Activated naive CD4-positive, alpha-beta T cell (primary cell): ENCODE data around the gene THY1.
"Not testable (repeated sequence)": the region's sequence is repeated elsewhere in the genome, so short reads cannot be mapped to it uniquely, and the experiment has no call there.

Experiments used
- DNase-seq, 4 experiments: peaks; one replicate each; lab custom pipeline; 2025; lab: John Stamatoyannopoulos, UW

The THY1 gene

GRCh38 chr11:119417726-119418540, 5.0 kb downstream of the THY1 start:
- no peak for DNase-seq

GRCh38 chr11:119416606-119417580, 6.1 kb downstream of the THY1 start:
- DNase-seq, result no peak

- DNase-seq, result no peak
These were observed 7.0 kb downstream of the THY1 start for GRCh38 chr11:119415966-119416365.

GRCh38 chr11:119415517-119415916, 7.5 kb downstream of the THY1 start:
- no peak for DNase-seq

DNA sequence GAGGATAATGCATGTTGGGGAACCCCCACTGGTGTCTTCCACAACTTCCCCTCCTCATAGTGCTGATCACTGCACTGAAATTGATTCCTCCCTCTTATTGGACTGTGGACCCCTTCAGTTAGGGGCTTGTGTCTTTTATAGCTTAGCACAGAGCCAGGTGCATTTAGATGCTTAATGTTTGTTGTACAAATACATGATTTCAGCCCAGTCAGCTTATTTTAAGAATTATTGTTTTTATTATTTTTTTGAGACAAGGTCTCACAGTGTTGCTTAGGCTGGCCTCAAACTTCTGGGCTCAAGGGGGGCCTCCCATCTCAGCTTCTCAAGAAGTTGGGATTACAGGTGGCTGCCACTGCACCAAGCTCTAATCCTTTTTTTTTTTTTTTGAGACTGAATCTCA, 8.2 kb downstream of the THY1 start:
- no peak for DNase-seq

- DNase-seq, result no peak
These were observed 8.7 kb downstream of the THY1 start for GRCh38 chr11:119414321-119414720.

GRCh38 chr11:119412072-119412471, 10.9 kb downstream of the THY1 start:
- no peak for DNase-seq

DNA sequence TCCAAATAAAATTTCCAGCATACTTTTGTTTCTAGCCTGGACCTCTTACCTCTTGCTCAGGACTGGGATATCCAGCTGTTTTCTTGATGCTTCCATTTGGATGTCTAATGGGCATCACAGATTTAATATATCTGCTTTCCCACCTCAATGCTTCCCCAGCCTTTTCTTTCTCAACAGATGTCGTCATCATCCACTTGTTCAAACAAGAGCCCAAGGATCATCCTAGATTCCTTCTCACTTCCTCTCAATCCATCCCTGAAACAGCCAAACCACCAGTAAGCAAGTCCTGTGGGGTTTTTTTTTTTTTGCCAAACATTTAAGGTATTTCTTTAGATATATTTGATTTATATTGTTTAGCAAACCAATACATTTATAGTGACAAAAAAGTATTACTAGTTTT, 12.5 kb downstream of the THY1 start:
- no peak for DNase-seq

- no peak for DNase-seq
These were observed 13.2 kb downstream of the THY1 start for GRCh38 chr11:119409731-119410130.

GRCh38 chr11:119406005-119406404, 17.0 kb downstream of the THY1 start:
- DNase-seq, result no peak

DNA sequence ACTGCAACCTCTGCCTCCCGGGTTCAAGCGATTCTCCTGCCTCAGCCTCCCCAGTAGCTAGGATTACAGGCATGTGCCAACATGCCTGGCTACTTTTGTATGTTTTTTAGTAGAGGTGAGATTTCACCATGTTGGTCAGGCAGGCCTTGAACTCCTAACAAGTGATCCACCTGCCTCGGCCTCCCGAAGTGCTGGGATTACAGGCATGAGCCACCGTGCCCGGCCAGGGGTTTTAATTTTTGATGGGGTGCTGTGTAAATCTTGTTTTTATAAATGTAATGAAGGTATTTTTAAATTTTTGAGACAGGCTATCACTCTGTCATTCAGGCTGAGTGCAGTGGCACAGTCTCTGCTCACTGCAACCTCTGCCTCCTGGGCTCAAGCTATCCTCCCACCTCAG, 17.5 kb downstream of the THY1 start:
- not testable (repeated sequence) for DNase-seq

DNA sequence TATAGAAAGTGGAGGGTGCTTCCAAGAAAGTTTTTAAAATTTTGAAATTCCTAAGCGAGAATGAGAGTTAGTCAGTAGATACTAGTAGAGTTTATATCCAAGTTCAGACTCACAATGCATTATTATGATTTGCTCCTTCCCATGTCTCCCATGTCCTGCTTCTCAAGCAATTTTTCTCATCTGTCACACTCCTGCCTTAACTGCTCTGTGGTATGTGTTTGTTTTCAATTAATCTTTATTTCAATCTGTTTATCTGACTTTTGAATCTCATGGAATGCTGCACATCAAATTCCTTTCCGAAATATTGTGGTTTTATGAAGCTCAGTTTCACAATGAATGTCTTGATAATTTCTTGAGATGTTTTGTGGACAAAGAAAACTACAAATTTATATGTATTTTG, 18.1 kb downstream of the THY1 start:
- no peak for DNase-seq

DNA sequence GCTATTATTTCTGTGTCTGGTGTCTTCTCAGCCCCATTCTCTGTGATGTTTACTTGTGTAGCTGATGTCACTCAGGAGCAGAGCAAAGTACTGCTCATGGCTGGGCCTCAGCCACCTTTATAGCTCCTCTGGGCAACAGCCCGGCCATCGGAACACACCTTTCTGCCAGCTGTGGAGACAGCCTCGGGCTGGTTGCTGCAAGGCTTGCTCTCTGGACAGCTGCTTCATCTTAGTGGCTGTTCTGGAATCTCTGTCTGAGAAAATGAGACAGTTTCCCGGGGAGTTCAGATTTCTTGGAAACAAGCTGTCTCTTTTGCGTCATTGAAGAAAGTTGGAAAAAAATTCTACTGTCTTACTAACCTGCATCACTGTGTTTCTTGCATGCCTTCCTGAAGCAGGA, 20.0 kb downstream of the THY1 start:
- no peak for DNase-seq

DNA sequence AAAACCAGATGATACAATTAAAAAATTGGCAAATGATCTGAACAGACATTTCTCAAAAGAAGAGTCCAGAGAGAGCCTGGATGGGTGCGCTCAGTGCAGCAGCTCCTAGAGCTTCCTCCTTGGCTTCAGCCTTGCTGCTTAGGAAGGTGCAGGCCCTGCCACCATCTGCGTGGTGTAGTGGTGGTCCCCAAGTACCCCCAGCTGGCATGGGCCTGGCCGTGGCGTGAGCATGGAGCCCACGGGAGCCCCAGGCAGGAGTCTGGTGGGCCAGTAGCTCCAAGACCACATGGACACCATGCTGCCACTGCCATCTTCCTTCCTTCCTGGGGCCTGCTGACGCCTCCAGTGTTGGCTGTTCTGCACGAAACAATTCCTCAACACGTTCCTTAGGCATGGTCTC, 20.5 kb downstream of the THY1 start:
- no peak for DNase-seq

GRCh38 chr11:119400860-119401259, 22.1 kb downstream of the THY1 start:
- no peak for DNase-seq

DNA sequence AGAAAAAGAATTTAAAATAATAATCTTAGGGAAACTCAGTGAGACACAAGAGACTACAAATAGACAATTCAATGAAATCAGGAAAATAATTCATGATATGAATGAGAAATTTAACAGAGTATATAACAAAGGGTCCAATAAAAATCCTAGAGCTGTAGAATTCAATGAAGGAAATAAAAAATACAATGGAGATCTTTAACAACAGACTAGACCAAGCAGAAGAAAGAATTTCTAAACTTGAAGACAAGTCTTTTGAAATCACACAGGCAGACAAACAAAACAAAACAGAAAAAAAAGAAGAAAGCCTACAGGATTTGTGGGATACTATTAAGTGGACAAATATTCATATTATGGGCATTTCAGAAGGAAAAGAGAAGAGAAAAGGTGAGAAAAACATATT, 25.2 kb downstream of the THY1 start:
- DNase-seq, result no peak

GRCh38 chr11:119396835-119397234, 26.1 kb downstream of the THY1 start:
- no peak for DNase-seq

DNA sequence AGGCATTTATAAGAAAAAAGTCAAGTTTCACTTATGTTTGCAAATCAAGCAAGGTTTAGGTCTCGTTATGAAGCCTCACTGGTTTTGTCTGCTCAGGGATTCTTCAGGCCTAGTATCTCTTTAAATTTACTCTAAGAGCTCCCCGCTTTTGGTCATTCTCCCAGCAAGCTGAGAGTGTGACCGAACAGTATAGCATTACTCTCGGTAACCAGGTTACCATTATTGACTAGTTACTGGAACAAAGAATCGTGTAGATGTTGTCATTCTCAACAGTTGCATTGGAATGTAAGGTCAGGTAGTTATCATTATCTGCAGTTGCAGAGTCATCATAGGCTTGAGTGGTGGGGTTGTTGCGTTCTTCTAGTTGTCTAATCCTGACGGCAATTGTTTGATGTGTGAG, 31.7 kb downstream of the THY1 start:
- DNase-seq, result no peak

- DNase-seq, result no peak
These were observed 33.2 kb downstream of the THY1 start for GRCh38 chr11:119389611-119390254.

- no peak for DNase-seq
These were observed 34.9 kb downstream of the THY1 start for GRCh38 chr11:119388103-119388502.

GRCh38 chr11:119384332-119384731, 38.6 kb downstream of the THY1 start:
- DNase-seq, result no peak

GRCh38 chr11:119382513-119382912, 40.5 kb downstream of the THY1 start:
- not testable (repeated sequence) for DNase-seq

DNA sequence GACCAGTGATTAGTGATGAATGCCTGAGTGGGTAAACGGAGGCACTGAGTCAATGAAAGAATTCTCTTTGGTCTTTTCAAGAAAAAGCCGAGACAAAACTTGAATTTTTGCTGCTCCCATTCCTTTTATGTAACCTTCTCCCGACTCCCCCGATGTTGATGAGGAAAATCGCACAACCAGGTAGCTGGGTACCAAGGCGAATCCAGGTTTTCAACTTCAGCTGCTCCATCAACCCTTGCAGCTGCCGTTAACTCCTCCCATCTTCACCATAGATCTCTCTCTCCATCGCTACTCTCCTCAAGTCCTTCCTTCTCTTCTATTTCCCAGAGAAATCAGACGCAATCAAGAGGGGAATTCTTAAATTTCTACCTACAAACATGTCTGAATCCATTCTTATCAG, 40.9 kb downstream of the THY1 start:
- DNase-seq, result no peak
